ENCODE measurements around the gene DEXI. TPM values are rescaled to one million over a fixed set of nuclear protein-coding genes. Genes with fewer than 3 reads are reported as not detected.

The DEXI gene
- total and polyA plus RNA-seq, 9 of the 15 experiments (the other 6 are each of a cell fraction or from before 2014, with no cell fraction given): 2.9 to 40.1 (median 22.0) TPM

GRCh38 chr16:10921536-10922327 lies 20.5 kb downstream of the DEXI start:
- Histone ChIP-seq H3K4me3 (no peak overlapping the region), H3K27ac (ENCODE audit: extremely low read depth, low read depth, low read length) (no peak overlapping the region), H3K4me1 (replicated peaks in 1 of 2; ENCODE audit: control insufficient read depth in 2 of 2, insufficient read depth in 2 of 2, low read length in 2 of 2) (peaks cover 3 to 13% of the 10 kb centered on the region in 2 experiments; a peak in 2 of 5 replicates), H3K27me3 (ENCODE audit: control insufficient read depth in 2 of 2, insufficient read depth in 2 of 2, low read length in 2 of 2) (no peaks in the 10 kb centered on the region), H3K4me2 (ENCODE audit: insufficient read depth, low read length) (no peak overlapping the region), H3K9me1 (ENCODE audit: control insufficient read depth, insufficient read depth, low read length) (no peaks in the 10 kb centered on the region), H3K79me2 (ENCODE audit: control insufficient read depth, insufficient read depth, low read length) (no peaks in the 10 kb centered on the region), H3K36me3 (ENCODE audit: control insufficient read depth, insufficient read depth, low read length) (peaks cover under 1% of the 10 kb centered on the region; the same call in 1 of the 3 replicates), H4K20me1 (replicated peaks; ENCODE audit: control insufficient read depth, insufficient read depth, low read length) (no peaks in the 10 kb centered on the region; the same call in 1 of the 2 replicates), H3K9ac (ENCODE audit: insufficient read depth in 1 of 2, low read depth in 2 of 2, low read length in 2 of 2) (0 out of 4 replicates have a peak overlapping the region, but pooled peaks of 1 of the 2 experiments have one; percentile 15), H2AFZ (ENCODE audit: low read depth, low read length) (no peak overlapping the region), H3K9me3 (replicated peaks; ENCODE audit: control insufficient read depth, insufficient read depth, low read depth, low read length) (no peaks in the 10 kb centered on the region)
- WGBS (ENCODE audit: insufficient coverage, low coverage, missing lambda C conversion rate): 71% methylated on average over 10 of the region's 10 CpGs
- ATAC-seq: no peak
- CTCF ChIA-PET (ENCODE audit: low intra/inter-chr PET ratio): no interaction called here
- POLR2A ChIA-PET: interaction anchor here (0.6 to 1.2 kb wide), 5 partner anchors 14 to 334 kb away, joined by 3 to 5 read pairs (median 3); partner anchors contain the start of gene NUBP1
- in situ Hi-C loops (cut with MboI) (no loop called here), intact Hi-C loops (cut with micrococcal nuclease) (no loop called here)
- TF ChIP-seq CEBPG (CRISPR knock-in tag; IDR thresholded peaks at IDR 0.05): peak; percentile 40; the same call in 1 of the 2 replicates
- TF ChIP-seq CEBPG (tag; conservative IDR thresholded peaks at IDR 0.05 in 1 of 2, IDR thresholded peaks at IDR 0.05 in 1 of 2): peak; percentile 42 to 73; a peak in 3 of 4 replicates
- no peak for TF ChIP-seq NFE2L1 (tag; IDR thresholded peaks at IDR 0.05; ENCODE audit: borderline replicate concordance, low read depth)
- TF ChIP-seq KDM1A (IDR thresholded peaks at IDR 0.05): peak; percentile 59 to 79; a peak in 3 of 4 replicates
- peak; percentile 88 for TF ChIP-seq SMARCA5 (IDR thresholded peaks at IDR 0.05)
- peak; percentile 93 for TF ChIP-seq RBM25 (IDR thresholded peaks at IDR 0.05; ENCODE audit: low read depth, low read length, severe bottlenecking)
- TF ChIP-seq ZNF263 (CRISPR knock-in tag; IDR thresholded peaks at IDR 0.05; ENCODE audit: borderline replicate concordance): no peak
- TF ChIP-seq ZNF24 (IDR thresholded peaks at IDR 0.05): peak; percentile 68; the same call in 1 of the 2 replicates
- no peak for TF ChIP-seq ZNF23 (CRISPR knock-in tag; IDR thresholded peaks at IDR 0.05)
- TF ChIP-seq ADNP (tag; IDR thresholded peaks at IDR 0.05): peak; percentile 91
- peak; percentile 98 for TF ChIP-seq NFIC (IDR thresholded peaks at IDR 0.05)
- TF ChIP-seq ESRRA (IDR thresholded peaks at IDR 0.05; ENCODE audit: borderline replicate concordance, low read depth): peak; percentile 91
- peak; percentile 91 for TF ChIP-seq BCOR (IDR thresholded peaks at IDR 0.05)
- peak in 1 of 2 experiments; percentile 40; a peak in 1 of 4 replicates for TF ChIP-seq RCOR1 (IDR thresholded peaks at IDR 0.05; ENCODE audit: borderline replicate concordance in 1 of 2, low read depth in 2 of 2, low read length in 2 of 2)
- peak; percentile 88 for TF ChIP-seq CEBPB (tag; IDR thresholded peaks at IDR 0.05)
- TF ChIP-seq NFIX (CRISPR knock-in tag; IDR thresholded peaks at IDR 0.05; ENCODE audit: low read depth): peak; percentile 93
- TF ChIP-seq HDAC2 (IDR thresholded peaks at IDR 0.05): peak; percentile 54; the same call in 1 of the 2 replicates
- no peak for FAIRE-seq
- no peak for DNase-seq (ENCODE audit: extremely low read depth in 1 of 4, low spot score in 3 of 4)
- BruUV-seq (replicated peaks): no TSS peak

Measured in K562 (cell line).